Endothelial cell of umbilical vein (primary cell): ENCODE results near the gene LIMCH1. TPM values are rescaled to one million over a fixed set of nuclear protein-coding genes. Genes with fewer than 3 reads are reported as not detected.

ENCODE experiments used
- BruUV-seq: library from RNA; stranded (reverse); fragments of 400-500 nt; replicated peaks from 2 replicates; lab custom pipeline; 2021; lab: Mats Ljungman, UMichigan
- CTCF ChIA-PET: fragments of 300-600, 350-600 bp; sonication (Branson Sonifier 250); formaldehyde crosslinking; loops from one replicate; lab custom pipeline; 2021; ENCODE audit warnings: antibody characterized with exemption, inconsistent platforms; lab: Charles Lee
- POLR2A ChIA-PET: fragments of 300-600, 350-600 bp; sonication (Branson Sonifier 250); formaldehyde crosslinking; loops from one replicate; lab custom pipeline; 2021; ENCODE audit warnings: antibody characterized with exemption, inconsistent platforms; lab: Charles Lee
- DNase-seq: peaks from one replicate; pipeline ENCODE4 v3.0.0-alpha.2; 2011; ENCODE audit warnings: low read depth, low spot score
- FAIRE-seq: peaks from 2 replicates; lab custom pipeline; 2011; peaks lifted over from hg19 to GRCh38; lab: Jason Lieb, UNC
- H2AFZ ChIP-seq: 2 replicates; pipeline ENCODE4 v1.6.0; 2012; ENCODE audit warnings: low read depth, low read length, control low read depth, inconsistent platforms
- H3K27ac ChIP-seq: 2 replicates; pipeline ENCODE4 v1.5.1; 2011; ENCODE audit warnings: low read depth, mild to moderate bottlenecking, control low read depth, low read length, moderate library complexity; ENCODE audit not compliant: insufficient read depth
- H3K27me3 ChIP-seq, 2 experiments: 2 replicates each; pipeline versions ENCODE4 v1.6.0 to v1.6.1; 2011; ENCODE audit warnings: low read length in 2 of 2, mixed read lengths in 1 of 2; ENCODE audit not compliant: control insufficient read depth in 2 of 2, insufficient read depth in 2 of 2
- H3K36me3 ChIP-seq, 2 experiments: 2 replicates in 1 of 2; 3 replicates in 1 of 2; pipeline ENCODE4 v1.5.1; 2011; ENCODE audit warnings: low read length in 2 of 2, mild to moderate bottlenecking in 1 of 2, moderate library complexity in 1 of 2; ENCODE audit not compliant: control insufficient read depth in 2 of 2, insufficient read depth in 2 of 2; ENCODE audit errors: extremely low read depth in 1 of 2
- H3K4me1 ChIP-seq: 3 replicates; pipeline ENCODE4 v1.5.1; 2011; ENCODE audit warnings: mild to moderate bottlenecking, low read length; ENCODE audit not compliant: control insufficient read depth, insufficient read depth; ENCODE audit errors: extremely low read depth
- H3K4me2 ChIP-seq: 2 replicates; pipeline ENCODE4 v1.6.1; 2011; ENCODE audit warnings: low read length, control low read depth, mixed read lengths; ENCODE audit not compliant: insufficient read depth
- H3K4me3 ChIP-seq, 3 experiments: fragments of 200-600 bp in 1 of 3; sonication (generic), shearing (Covaris generic) in 1 of 3; replicated peaks in 1 of 3; 2 replicates each; pipeline ENCODE4 v1.5.1; 2011 to 2016; ENCODE audit warnings: control low read depth in 3 of 3, low read length in 3 of 3, mild to moderate bottlenecking in 2 of 3, inconsistent platforms in 1 of 3, low read depth in 1 of 3, moderate library complexity in 1 of 3; ENCODE audit not compliant: insufficient read depth in 1 of 3
- H3K79me2 ChIP-seq: 2 replicates; pipeline ENCODE4 v1.6.0; 2012; ENCODE audit warnings: low read length, inconsistent platforms; ENCODE audit not compliant: control insufficient read depth, insufficient read depth
- H3K9ac ChIP-seq: replicated peaks from 2 replicates; pipeline ENCODE3; 2011; ENCODE audit warnings: low read length, control low read depth; ENCODE audit not compliant: insufficient read depth; ENCODE audit errors: extremely low read depth
- H3K9me1 ChIP-seq: replicated peaks from 3 replicates; pipeline ENCODE4 v1.6.0; 2011; ENCODE audit warnings: mild to moderate bottlenecking, low read length; ENCODE audit not compliant: control insufficient read depth, insufficient read depth; ENCODE audit errors: extremely low read depth
- H3K9me3 ChIP-seq: replicated peaks from 2 replicates; pipeline ENCODE4 v1.5.1; 2012; ENCODE audit warnings: low read length, inconsistent platforms; ENCODE audit not compliant: control insufficient read depth, insufficient read depth
- H4K20me1 ChIP-seq: replicated peaks from 2 replicates; pipeline ENCODE3; 2011; ENCODE audit warnings: mild to moderate bottlenecking, low read length; ENCODE audit not compliant: control insufficient read depth, insufficient read depth; ENCODE audit errors: extremely low read depth
- EZH2 ChIP-seq: IDR thresholded peaks from 2 replicates; pipeline ENCODE4 v1.6.1; 2012; ENCODE audit warnings: borderline replicate concordance, low read depth, mild to moderate bottlenecking, moderate library complexity, low read length, inconsistent platforms; ENCODE audit not compliant: severe bottlenecking
- FOS ChIP-seq: IDR thresholded peaks from 2 replicates; pipeline ENCODE4 v1.6.1; 2011; ENCODE audit warnings: mild to moderate bottlenecking, low read length, moderate library complexity, borderline replicate concordance; ENCODE audit not compliant: insufficient read depth
- GATA2 ChIP-seq: IDR thresholded peaks from 2 replicates; pipeline ENCODE4 v1.7.0; 2011; ENCODE audit warnings: low read depth, mild to moderate bottlenecking, moderate library complexity, mixed read lengths, low read length; ENCODE audit not compliant: insufficient read length, insufficient read depth
- JUN ChIP-seq: IDR thresholded peaks from 2 replicates; pipeline ENCODE4 v1.6.1; 2011; ENCODE audit warnings: borderline replicate concordance, low read depth; ENCODE audit not compliant: insufficient read length, insufficient read depth
- MYC ChIP-seq: IDR thresholded peaks from one replicate; pipeline ENCODE4 v1.6.1; 2011; ENCODE audit warnings: mild to moderate bottlenecking, low read depth, low read length
- POLR2A ChIP-seq: IDR thresholded peaks from 2 replicates; pipeline ENCODE4 v1.6.1; 2012; ENCODE audit warnings: low read depth, mild to moderate bottlenecking, control low read depth, low read length
- POLR2AphosphoS5 ChIP-seq: IDR thresholded peaks from 2 replicates; pipeline ENCODE4 v1.6.1; 2012; ENCODE audit warnings: low read depth, mild to moderate bottlenecking, control low read depth, low read length, moderate library complexity; ENCODE audit not compliant: insufficient read depth
- dilution Hi-C: fragments of 300-500 bp; cut with MboI; formaldehyde crosslinking; loops from one replicate; pipeline ENCODE4 v1.15.0; 2019; ENCODE audit warnings: low sequenced_read_pairs; ENCODE audit not compliant: extremely low pct_ligation_motif_present
- intact Hi-C: fragments of 100-400 bp; cut with micrococcal nuclease; formaldehyde crosslinking; loops from one replicate; pipeline ENCODE4 v1.10.0; 2022
- polyA plus RNA-seq, 4 experiments: library from polyadenylated mRNA; depleted of rRNA in 3 of 4; stranded (reverse) in 3 of 4; unstranded in 1 of 4; fragments of >200 nt; gene quantifications; 2 replicates each; pipeline versions ENCODE4 v1.2.1 to v1.2.3, GENCODE V29; 2011 to 2012; ENCODE audit warnings: missing spikeins in 1 of 4
- total RNA-seq: library from RNA; stranded (reverse); gene quantifications from 2 replicates; pipeline ENCODE4 v1.2.3, GENCODE V29; 2021
- TF ChIP-seq, protein P1 (sequence below): IDR thresholded peaks from 2 replicates; pipeline ENCODE4 v1.6.1; 2011; ENCODE audit not compliant: insufficient read depth, insufficient read length
- TF ChIP-seq, protein P2 (sequence below), 2 donors: IDR thresholded peaks; 1 replicate in 1 of 2; 2 replicates in 1 of 2; pipeline ENCODE4 v1.5.1; 2011; ENCODE audit warnings: low read length in 2 of 2, mild to moderate bottlenecking in 2 of 2, moderate library complexity in 2 of 2, control low read depth in 1 of 2, inconsistent platforms in 1 of 2, low read depth in 1 of 2; ENCODE audit not compliant: insufficient read depth in 1 of 2; ENCODE audit errors: extremely low read depth in 1 of 2

Gene LIMCH1
- total and polyA plus RNA-seq, 2 donors (not counting 3 experiments of a cell fraction or from before 2014, with no cell fraction given): 14.3 to 32.8 TPM

DNA sequence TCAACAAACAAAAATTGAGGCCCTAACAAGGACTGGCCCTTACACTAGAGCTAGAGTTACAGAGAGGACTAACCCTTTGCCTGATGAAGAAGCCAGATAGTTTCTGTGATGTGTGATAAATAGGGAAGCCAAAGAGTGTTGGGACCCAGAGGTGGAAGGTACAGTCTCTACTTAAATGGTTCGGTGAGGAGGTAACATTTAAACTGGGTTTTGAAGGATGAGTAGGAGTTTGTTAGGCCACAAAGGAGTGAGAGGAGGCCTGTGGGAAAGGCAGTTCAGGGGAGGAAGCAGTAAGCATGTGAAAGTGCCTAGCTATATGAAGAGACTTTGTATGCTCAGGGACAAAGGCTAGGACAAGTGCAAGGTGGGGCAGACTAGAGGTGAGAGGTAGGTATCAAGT is 23.8 kb upstream of the LIMCH1 start:
- no peak overlapping the region for H3K4me3 ChIP-seq
- no peak overlapping the region for H3K9ac ChIP-seq
- FAIRE-seq (no peak), DNase-seq (no peak)
- no peaks in the 10 kb centered on the region for H3K9me3 ChIP-seq
- CTCF ChIA-PET: interaction anchor here (1.8 kb wide), 1 partner anchor 148 kb away, joined by 7 read pairs; no protein-coding TSS in a partner anchor
- H3K4me1 ChIP-seq: no peaks in the 10 kb centered on the region
- H3K4me2 ChIP-seq: no peak overlapping the region
- no peaks in the 10 kb centered on the region for H3K36me3 ChIP-seq
- intact Hi-C loops (no loop called here), dilution Hi-C loops (no loop called here)
- BruUV-seq: no TSS peak
- H3K27me3 ChIP-seq: peaks cover 0 to 9% of the 10 kb centered on the region in 2 experiments
- no peaks in the 10 kb centered on the region for H4K20me1 ChIP-seq
- H3K9me1 ChIP-seq: no peaks in the 10 kb centered on the region
- H2AFZ ChIP-seq: no peak overlapping the region
- POLR2A ChIA-PET: no interaction called here
- H3K27ac ChIP-seq: no peak overlapping the region
- TF ChIP-seq EZH2 (no peak), POLR2A (no peak), GATA2 (no peak), FOS (no peak), MYC (no peak), JUN (no peak), POLR2AphosphoS5 (no peak)
- TF ChIP-seq, protein P1, sequence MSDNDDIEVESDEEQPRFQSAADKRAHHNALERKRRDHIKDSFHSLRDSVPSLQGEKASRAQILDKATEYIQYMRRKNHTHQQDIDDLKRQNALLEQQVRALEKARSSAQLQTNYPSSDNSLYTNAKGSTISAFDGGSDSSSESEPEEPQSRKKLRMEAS: no peak
- TF ChIP-seq, protein P2, sequence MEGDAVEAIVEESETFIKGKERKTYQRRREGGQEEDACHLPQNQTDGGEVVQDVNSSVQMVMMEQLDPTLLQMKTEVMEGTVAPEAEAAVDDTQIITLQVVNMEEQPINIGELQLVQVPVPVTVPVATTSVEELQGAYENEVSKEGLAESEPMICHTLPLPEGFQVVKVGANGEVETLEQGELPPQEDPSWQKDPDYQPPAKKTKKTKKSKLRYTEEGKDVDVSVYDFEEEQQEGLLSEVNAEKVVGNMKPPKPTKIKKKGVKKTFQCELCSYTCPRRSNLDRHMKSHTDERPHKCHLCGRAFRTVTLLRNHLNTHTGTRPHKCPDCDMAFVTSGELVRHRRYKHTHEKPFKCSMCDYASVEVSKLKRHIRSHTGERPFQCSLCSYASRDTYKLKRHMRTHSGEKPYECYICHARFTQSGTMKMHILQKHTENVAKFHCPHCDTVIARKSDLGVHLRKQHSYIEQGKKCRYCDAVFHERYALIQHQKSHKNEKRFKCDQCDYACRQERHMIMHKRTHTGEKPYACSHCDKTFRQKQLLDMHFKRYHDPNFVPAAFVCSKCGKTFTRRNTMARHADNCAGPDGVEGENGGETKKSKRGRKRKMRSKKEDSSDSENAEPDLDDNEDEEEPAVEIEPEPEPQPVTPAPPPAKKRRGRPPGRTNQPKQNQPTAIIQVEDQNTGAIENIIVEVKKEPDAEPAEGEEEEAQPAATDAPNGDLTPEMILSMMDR (IDR thresholded peaks at IDR 0.05; ENCODE audit: extremely low read depth in 1 of 2, insufficient read depth in 1 of 2, low read depth in 1 of 2, low read length in 2 of 2): no peak
- H3K79me2 ChIP-seq: no peaks in the 10 kb centered on the region
